Ovary (tissue), 9 donors: ENCODE measurements around the gene MVD. TPM values are rescaled to one million over a fixed set of nuclear protein-coding genes. Genes with fewer than 3 reads are reported as not detected.

ENCODE experiments used
- DNase-seq, 5 donors: peaks; one replicate each; pipeline ENCODE4 v3.0.0-alpha.2; 2019 to 2020
- H3K27ac ChIP-seq, 2 donors: fragments of 200-600 bp; one replicate each; pipeline versions ENCODE4 v1.5.1 to v1.8.0; 2019 to 2022
- H3K27me3 ChIP-seq: fragments of 200-600 bp; one replicate; pipeline ENCODE4 v1.8.0; 2022
- H3K36me3 ChIP-seq: fragments of 200-600 bp; sonication (generic); one replicate; pipeline ENCODE4 v1.5.1; 2019
- H3K4me1 ChIP-seq: one replicate; pipeline ENCODE4 v1.8.1; 2013; ENCODE audit warnings: mild to moderate bottlenecking, moderate library complexity; ENCODE audit not compliant: insufficient read depth
- H3K4me3 ChIP-seq: fragments of 200-600 bp; sonication (generic); one replicate; pipeline ENCODE4 v1.5.1; 2017
- H3K9me3 ChIP-seq, 2 donors: fragments of 200-600 bp in 1 of 2; sonication (generic) in 1 of 2; one replicate each; pipeline versions ENCODE4 v1.5.1 to v1.8.1; 2013 to 2019; ENCODE audit warnings: mild to moderate bottlenecking in 1 of 2, moderate library complexity in 1 of 2
- CTCF ChIP-seq, 3 donors: fragments of 450-650 bp in 2 of 3; fragments of 200-600 bp in 1 of 3; IDR thresholded peaks; one replicate each; pipeline versions ENCODE4 v1.5.1 to v1.8.0; 2016 to 2022; ENCODE audit warnings: antibody characterized with exemption in 3 of 3, mild to moderate bottlenecking in 1 of 3
- EP300 ChIP-seq: sonication (generic); formaldehyde crosslinking; IDR thresholded peaks from one replicate; pipeline ENCODE4 v1.6.1; 2017; ENCODE audit warnings: antibody characterized with exemption
- POLR2A ChIP-seq: fragments of 450-650 bp; IDR thresholded peaks from one replicate; pipeline ENCODE4 v1.6.1; 2017; ENCODE audit warnings: antibody characterized with exemption, mild to moderate bottlenecking, moderate library complexity
- WGBS, 3 donors: extraction: QIAGEN DNeasy Blood & Tissue Kit in 1 of 3; methylation state at CpG; one replicate each; pipeline versions ENCODE4 v1.1.5 to v1.1.7; 2013 to 2017; 5-methylcytosine and 5-hydroxymethylcytosine counted together
- intact Hi-C, 4 donors: fragments of 100-400 bp; cut with DNase I; formaldehyde crosslinking; loops; one replicate each; pipeline versions ENCODE4 v1.11.0 to v1.15.1; 2022 to 2023
- polyA plus RNA-seq, 2 donors: library from polyadenylated mRNA; stranded (reverse); fragments of 200-250 nt in 1 of 2; fragments of 350-450 nt in 1 of 2; fragmentation: Illumina TruSeq in 1 of 2; extraction: RNeasy Lipid Tissue Mini Kit (QIAGEN cat#74804) in 1 of 2; gene quantifications; one replicate each; pipeline ENCODE4 v1.2.3, GENCODE V29; 2013 to 2014
- total RNA-seq, 7 donors: library from RNA; depleted of rRNA in 2 of 7; stranded (reverse); fragments of >200 nt in 2 of 7; fragmentation: NEBNext Ultra II Directional in 3 of 7; extraction: Animal tissue kit (Norgen Biotek cat#: 25700) in 3 of 7; gene quantifications; one replicate each; pipeline versions ENCODE4 v1.1.0 to v1.2.4, GENCODE V29; 2016 to 2023
- donor health status: DM: no; HTN: no; CAD: no; lungs with moderate emphysema.
- donor health status: DM: no; HTN: no; CAD: no.
- donor health status: Bipolar disorder and iron deficiency.
- donor health status: DM: yes; HTN: yes; CAD: no.
- donor health status: DM: no; HTN: no; CAD: no.
- donor health status: DM: yes; HTN: yes; CAD: no.

The MVD gene
- total and polyA plus RNA-seq, 9 donors = 9.1 to 135 (median 20.9) TPM

- no peak overlapping the region for H3K27ac ChIP-seq
- no peaks in the 10 kb centered on the region for H3K9me3 ChIP-seq
- H3K4me1 ChIP-seq = peaks cover 8% of the 10 kb centered on the region
- intact Hi-C loops = no loop called here
- no peaks in the 10 kb centered on the region for H3K27me3 ChIP-seq
- no peak for DNase-seq
- no peak overlapping the region for H3K4me3 ChIP-seq
- 68 to 73% (median 70%) methylated on average over 26 of the region's 26 CpGs for WGBS, 3 donors
- H3K36me3 ChIP-seq = no peaks in the 10 kb centered on the region
- TF ChIP-seq EP300 (no peak), CTCF (IDR thresholded peaks at IDR 0.05) (no peak), POLR2A (no peak)
Measured at GRCh38 chr16:88703486-88704309, 40.8 kb upstream of the MVD start.

- Histone ChIP-seq H3K4me1 (peaks cover 8% of the 10 kb centered on the region), H3K27me3 (no peaks in the 10 kb centered on the region), H3K27ac (no peak overlapping the region), H3K36me3 (peaks cover 2% of the 10 kb centered on the region), H3K4me3 (no peak overlapping the region), H3K9me3 (no peaks in the 10 kb centered on the region)
- DNase-seq = no peak
- 81 to 86% (median 83%) methylated on average over 31 of the region's 31 CpGs for WGBS, 3 donors
- intact Hi-C loops = no loop called here
- TF ChIP-seq POLR2A (no peak), EP300 (no peak), CTCF (IDR thresholded peaks at IDR 0.05) (no peak)
Measured at GRCh38 chr16:88702371-88703210, 39.7 kb upstream of the MVD start.

DNA sequence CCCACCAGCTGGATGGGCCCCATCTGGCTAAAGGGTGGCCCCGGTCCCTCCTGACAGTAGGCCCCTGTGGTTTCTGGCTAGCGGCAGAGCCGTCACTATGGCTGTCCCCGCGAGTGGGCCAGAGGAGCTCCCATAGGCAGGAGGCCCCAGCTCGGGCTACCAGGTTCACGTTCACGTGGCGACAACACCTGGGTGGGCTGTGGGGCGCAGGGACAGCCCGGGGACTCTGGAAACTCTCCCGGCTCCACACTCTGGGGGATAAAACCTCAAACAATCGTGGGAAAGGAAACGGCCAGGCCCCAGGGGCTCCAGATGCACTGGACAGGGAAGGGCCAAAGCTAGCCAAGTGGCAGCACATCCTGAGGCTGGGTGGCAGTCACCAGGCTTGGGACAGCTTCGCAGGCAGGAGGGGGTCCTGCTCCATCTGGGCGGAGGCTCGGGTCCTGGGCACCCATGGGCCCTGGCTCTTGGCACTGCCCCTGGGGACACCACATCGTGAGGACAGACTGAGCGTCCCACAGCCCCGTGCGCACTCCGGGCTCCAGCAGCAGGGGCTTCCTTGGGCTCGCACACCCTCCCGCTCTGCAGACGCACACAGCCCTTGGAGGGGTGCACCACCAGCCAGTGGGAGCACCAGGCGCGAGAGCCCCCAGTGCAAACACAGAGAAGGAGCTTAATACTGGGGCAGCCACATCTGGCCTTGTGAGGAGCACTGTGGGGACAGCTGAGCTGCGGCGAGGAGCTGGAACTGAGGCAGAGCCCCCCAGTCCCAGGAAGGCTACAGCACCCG, 38.9 kb upstream of the MVD start:
- TF ChIP-seq CTCF (IDR thresholded peaks at IDR 0.05) (no peak), EP300 (no peak), POLR2A (no peak)
- no peak overlapping the region for H3K4me3 ChIP-seq
- intact Hi-C loops = no loop called here
- H3K27ac ChIP-seq = no peak overlapping the region
- no peaks in the 10 kb centered on the region for H3K9me3 ChIP-seq
- no peaks in the 10 kb centered on the region for H3K27me3 ChIP-seq
- DNase-seq = no peak
- peaks cover 5% of the 10 kb centered on the region for H3K4me1 ChIP-seq
- 79 to 89% (median 82%) methylated on average over 21 to 30 of the region's 30 CpGs for WGBS, 3 donors
- peaks cover 2% of the 10 kb centered on the region for H3K36me3 ChIP-seq
